SK-N-SH (cell line): ENCODE data around the gene TGFB2.

ENCODE experiments used
- RFX5 ChIP-seq: IDR thresholded peaks from 2 replicates; pipeline ENCODE4 v1.6.1; 2012; ENCODE audit warnings: mild to moderate bottlenecking, improper control_type of control experiment, low read length
- TCF12 ChIP-seq: IDR thresholded peaks from 2 replicates; pipeline ENCODE4 v1.4.0; 2012
- TF ChIP-seq, protein P1 (sequence below): IDR thresholded peaks from 2 replicates; pipeline ENCODE4; 2012

DNA sequence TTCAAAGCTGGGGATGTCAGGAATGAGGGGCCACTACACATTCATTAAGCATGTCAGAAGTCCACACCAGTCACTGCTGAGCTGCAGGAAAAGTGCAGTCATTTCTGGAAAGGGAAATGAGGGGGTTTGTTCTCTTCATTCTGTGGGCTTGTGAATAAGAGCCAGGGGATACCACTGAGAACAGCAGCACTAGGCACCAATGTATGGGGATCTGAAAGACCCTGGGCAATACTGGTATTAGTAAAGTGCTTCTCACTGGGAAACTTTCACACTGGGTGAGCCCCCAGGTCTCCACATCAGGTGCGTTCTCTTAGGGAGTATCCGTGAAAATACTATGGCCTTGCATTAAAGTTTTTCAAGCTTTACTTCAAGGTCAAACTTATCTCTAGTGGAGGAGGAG lies 49.9 kb downstream of the TGFB2 start:
- TF ChIP-seq, protein P1, sequence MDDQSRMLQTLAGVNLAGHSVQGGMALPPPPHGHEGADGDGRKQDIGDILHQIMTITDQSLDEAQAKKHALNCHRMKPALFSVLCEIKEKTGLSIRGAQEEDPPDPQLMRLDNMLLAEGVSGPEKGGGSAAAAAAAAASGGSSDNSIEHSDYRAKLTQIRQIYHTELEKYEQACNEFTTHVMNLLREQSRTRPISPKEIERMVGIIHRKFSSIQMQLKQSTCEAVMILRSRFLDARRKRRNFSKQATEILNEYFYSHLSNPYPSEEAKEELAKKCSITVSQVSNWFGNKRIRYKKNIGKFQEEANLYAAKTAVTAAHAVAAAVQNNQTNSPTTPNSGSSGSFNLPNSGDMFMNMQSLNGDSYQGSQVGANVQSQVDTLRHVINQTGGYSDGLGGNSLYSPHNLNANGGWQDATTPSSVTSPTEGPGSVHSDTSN, result no peak
- no peak for TF ChIP-seq RFX5
- TF ChIP-seq TCF12, result no peak
